GM12892 (cell line): ENCODE data around the gene RIN2.
"Not testable (repeated sequence)": the region's sequence is repeated elsewhere in the genome, so short reads cannot be mapped to it uniquely, and the experiment has no call there.

Experiments used
- DNase-seq: peaks from one replicate; pipeline ENCODE4 v3.0.0; 2011; ENCODE audit not compliant: insufficient read length
- FAIRE-seq: peaks from 2 replicates; lab custom pipeline; 2011; peaks lifted over from hg19 to GRCh38; lab: Jason Lieb, UNC
- POLR2A ChIP-seq: IDR thresholded peaks from 2 replicates; pipeline ENCODE4 v1.6.1; 2011; ENCODE audit warnings: low read depth, low read length, control low read depth
- POLR2AphosphoS5 ChIP-seq: IDR thresholded peaks from 2 replicates; pipeline ENCODE4 v1.6.1; 2011; ENCODE audit warnings: low read depth, low read length, control low read depth
- TAF1 ChIP-seq: IDR thresholded peaks from 2 replicates; pipeline ENCODE4 v1.6.1; 2011; ENCODE audit warnings: low read depth, mild to moderate bottlenecking, control low read depth, low read length, borderline replicate concordance

RIN2 gene

DNA sequence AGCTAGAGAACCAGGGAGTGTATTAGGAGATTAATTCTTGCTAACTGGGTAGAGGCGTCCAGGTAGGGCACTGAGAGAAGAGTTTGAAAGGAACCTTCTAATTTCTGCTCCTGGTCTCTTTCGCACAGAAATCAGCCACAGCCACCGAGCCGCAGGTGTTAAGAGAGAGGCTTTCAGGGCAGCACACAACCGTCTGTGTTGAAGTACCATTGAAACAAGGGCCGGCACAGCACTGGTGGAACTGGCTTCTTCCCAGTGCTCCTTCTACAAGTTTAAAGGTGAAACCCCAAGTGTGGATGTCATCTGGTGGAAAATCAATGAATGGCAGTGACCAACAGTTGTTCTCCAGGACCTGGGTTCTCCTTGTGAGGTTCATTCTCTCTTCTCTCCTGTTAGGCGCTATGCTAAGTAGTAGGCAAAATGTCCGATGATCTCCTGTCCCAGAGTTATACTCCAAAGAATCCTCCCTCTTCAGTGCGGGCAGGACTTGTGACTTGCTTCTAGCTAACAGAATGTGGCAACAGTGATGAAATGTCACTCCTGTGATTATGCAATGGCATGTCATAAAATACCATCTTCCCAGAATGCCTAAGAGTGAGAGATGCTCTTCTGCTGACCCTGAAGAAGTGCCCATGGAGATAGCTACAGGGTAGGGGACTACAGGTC lies 15.0 kb upstream of the RIN2 start:
- no peak for DNase-seq
- no peak for FAIRE-seq
- TF ChIP-seq POLR2AphosphoS5 (no peak), TAF1 (no peak), POLR2A (no peak)

DNA sequence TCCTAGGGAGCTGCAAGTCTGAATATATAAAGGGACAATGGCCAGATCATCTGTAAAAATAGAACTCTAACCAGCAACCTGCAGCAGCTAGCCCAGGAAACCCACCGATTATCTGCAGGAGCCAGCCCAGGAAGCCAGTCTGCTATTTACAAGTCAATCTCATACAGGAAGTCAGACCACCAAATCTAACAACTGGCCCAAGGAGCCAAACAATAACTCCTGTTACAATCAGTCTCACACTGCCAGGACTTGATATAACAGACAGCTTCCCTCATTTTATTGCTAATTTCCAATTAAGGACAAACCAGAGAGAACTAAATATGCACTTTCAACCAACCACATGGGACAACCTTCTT lies 14.4 kb upstream of the RIN2 start:
- FAIRE-seq (no peak), DNase-seq (no peak)
- no peak for TF ChIP-seq POLR2A
- TF ChIP-seq POLR2AphosphoS5: no peak
- no peak for TF ChIP-seq TAF1

- no peak for FAIRE-seq
Measured at GRCh38 chr20:19745106-19745505, 13.0 kb upstream of the RIN2 start.

DNA sequence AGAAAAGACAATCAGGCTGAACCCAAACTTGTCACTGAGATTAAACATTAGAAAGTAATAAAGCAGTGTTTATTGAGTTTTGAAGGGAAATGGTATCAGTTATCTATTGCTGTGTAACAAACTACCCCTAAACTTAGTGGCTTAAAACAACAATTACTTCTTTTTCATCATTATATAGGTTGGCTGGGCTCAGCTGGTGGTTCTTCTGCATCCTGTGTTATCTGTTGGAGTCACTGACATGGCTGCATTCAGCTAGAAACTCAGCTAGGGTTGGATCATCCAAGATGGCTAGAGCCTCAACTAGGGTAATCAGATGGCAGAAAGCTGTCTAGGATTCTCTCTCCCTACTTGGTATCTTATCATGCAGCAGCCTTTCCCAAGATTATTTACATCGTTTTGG lies 12.5 kb upstream of the RIN2 start:
- no peak for TF ChIP-seq POLR2AphosphoS5
- DNase-seq (no peak), FAIRE-seq (no peak)

More at GRCh38 chr20:19745106-19745505, 13.0 kb upstream of the RIN2 start:
- no peak for TF ChIP-seq TAF1
- no peak for TF ChIP-seq POLR2A
- DNase-seq: no peak

DNA sequence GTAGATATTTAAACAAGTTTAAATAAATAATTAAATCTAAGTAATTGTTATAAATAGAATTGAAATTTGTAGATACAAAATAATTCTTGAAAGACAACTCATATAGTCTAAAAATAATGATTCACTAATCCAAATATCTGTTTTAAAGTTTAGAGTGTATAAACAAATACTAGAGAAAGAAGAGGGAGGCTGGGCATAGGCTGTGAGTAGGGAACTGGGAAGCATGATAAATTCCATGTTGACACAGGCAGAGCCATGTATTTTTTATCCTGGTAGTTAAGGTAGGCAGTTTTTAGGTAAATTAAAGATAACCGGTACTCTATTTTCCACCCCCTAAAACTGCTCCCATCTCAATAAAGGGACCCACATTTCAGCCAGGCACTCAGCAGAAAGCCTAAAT lies 11.7 kb upstream of the RIN2 start:
- DNase-seq (no peak), FAIRE-seq (no peak)
- TF ChIP-seq POLR2AphosphoS5 (no peak), TAF1 (no peak), POLR2A (no peak)

GRCh38 chr20:19747903-19748302 lies 10.2 kb upstream of the RIN2 start:
- TF ChIP-seq TAF1 (no peak), POLR2A (no peak), POLR2AphosphoS5 (no peak)
- FAIRE-seq (no peak), DNase-seq (no peak)

GRCh38 chr20:19748681-19749080 lies 9.4 kb upstream of the RIN2 start:
- no peak for DNase-seq
- TF ChIP-seq POLR2AphosphoS5 (no peak), TAF1 (no peak)
- no peak for FAIRE-seq

- DNase-seq: no peak
- TF ChIP-seq POLR2AphosphoS5 (no peak), POLR2A (no peak), TAF1 (no peak)
- no peak for FAIRE-seq
Measured at GRCh38 chr20:19749618-19750071, 8.4 kb upstream of the RIN2 start.

GRCh38 chr20:19750101-19750606 lies 7.9 kb upstream of the RIN2 start:
- no peak for FAIRE-seq
- TF ChIP-seq POLR2AphosphoS5 (no peak), POLR2A (no peak), TAF1 (no peak)
- DNase-seq: no peak

- FAIRE-seq (no peak), DNase-seq (no peak)
- TF ChIP-seq POLR2AphosphoS5: no peak
- TF ChIP-seq TAF1: no peak
- TF ChIP-seq POLR2A: no peak
Measured at GRCh38 chr20:19750907-19751636, 7.0 kb upstream of the RIN2 start.

GRCh38 chr20:19754201-19754600 lies 3.9 kb upstream of the RIN2 start:
- not testable (repeated sequence) for DNase-seq, FAIRE-seq

- FAIRE-seq (no peak), DNase-seq (no peak)
- TF ChIP-seq POLR2AphosphoS5: no peak
- TF ChIP-seq TAF1: no peak
- no peak for TF ChIP-seq POLR2A
Measured at GRCh38 chr20:19756761-19757486, 1.1 kb upstream of the RIN2 start.
